GM19035 (cell line): ENCODE measurements around the gene FAM47C.
A peak's percentile ranks its signal among the peaks of the same experiment; 100 is the strongest.
"Not testable (repeated sequence)": the region's sequence is repeated elsewhere in the genome, so short reads cannot be mapped to it uniquely, and the experiment has no call there.

ENCODE experiments used
- ATAC-seq: cut with Tn5 transposase; IDR thresholded peaks from one replicate; pipeline ENCODE4 v1.9.1; 2021; ENCODE audit not compliant: unreplicated experiment

Gene FAM47C

DNA sequence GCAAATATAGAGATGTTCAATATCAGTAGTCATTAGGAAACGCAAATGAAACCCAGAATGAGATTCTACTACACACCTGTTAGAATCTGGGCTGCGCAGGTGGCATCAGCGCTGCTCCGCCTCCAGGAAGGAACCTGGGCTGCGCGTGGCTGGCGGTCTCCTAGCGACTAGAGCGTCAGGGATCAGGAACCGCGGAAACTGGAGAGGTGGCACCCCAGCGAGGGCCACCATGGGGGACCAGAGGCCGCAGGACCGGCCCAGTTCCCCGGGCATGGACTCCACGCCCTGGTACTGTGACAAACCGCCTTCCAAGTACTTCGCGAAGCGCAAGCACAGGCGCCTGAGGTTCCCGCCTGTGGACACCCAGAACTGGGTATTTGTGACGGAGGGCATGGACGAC is at the start of gene FAM47C:
FAM47C (plus strand) TSS at position 185 of the 400 bp plus-strand sequence; CDS start at position 230, 45 bp downstream.
- ATAC-seq, result not testable (repeated sequence)

DNA sequence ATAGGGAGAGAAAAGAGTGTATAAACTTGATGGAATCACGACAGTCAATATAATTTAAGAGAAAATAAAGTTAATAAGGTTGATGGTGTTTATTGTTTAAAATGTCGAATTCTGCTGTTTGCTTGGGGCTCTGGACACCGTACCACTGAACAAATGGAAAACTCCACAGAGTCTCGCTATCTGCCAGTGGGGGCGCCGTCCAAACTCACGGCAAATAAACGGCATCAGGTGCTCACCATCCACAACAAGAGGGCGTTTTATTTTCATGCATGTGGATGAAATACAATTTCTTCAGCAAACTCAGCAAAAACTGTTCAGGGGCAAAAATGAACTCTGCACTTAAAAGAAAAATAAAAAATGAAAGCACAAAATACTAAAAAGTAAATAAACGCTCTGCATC is 46.6 kb upstream of the FAM47C start:
- ATAC-seq, result no peak

DNA sequence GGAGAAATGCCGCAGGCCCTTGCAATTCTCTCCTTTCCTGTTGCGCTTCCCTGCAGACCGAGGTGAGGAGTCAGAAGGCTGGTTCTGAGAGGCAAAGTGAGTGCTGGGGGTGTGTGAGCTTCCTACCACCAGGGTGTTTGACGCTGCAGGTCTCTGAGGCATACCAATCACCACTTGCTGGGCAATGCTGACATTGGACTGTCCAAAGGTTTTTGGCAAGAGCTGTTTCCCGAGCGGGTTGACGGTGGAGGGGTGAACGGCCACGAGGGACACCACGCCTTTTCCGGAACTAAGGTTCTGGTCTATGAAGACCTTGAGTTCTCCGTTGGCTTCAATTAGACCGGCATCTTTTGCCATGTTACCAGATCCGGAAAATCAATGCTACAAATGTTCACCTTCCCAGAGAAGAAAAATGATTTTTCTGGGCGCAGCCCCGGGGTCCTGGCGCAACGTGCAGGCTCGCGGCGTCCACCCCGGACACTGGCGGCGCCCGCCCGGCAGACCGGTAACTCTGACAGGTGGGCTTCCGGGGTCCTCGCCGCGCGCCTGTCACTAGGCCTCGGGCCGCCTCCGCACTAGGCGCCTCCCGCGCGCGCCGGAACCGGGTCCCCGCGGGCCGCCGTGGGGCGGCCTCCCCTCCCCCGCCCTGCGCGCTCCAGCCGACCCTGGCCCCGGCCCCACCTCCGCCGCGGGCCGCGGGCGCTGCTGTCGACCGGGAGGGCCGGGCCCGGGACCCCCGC is 44.9 kb upstream of the FAM47C start:
- ATAC-seq, result no peak

DNA sequence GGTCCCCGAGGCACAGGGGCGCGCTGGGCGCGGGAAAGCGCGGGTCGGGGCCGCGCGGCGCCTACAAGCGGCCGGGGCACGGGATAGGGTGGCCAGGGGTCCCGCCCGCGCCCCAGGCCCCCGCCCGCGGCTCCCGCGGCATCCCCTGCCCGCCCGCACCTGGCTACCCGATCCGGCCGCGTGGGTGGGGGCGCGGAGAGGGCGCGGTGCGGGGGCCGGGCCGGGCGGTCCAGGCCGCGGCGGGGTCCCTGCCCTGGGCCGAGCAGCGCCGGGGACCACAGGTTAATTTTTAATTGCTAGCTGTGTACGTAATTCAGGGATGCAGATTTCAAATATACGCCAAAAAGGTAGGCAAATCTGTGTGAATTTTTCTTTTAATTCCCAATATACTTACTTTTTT is 44.3 kb upstream of the FAM47C start:
- no peak for ATAC-seq

DNA sequence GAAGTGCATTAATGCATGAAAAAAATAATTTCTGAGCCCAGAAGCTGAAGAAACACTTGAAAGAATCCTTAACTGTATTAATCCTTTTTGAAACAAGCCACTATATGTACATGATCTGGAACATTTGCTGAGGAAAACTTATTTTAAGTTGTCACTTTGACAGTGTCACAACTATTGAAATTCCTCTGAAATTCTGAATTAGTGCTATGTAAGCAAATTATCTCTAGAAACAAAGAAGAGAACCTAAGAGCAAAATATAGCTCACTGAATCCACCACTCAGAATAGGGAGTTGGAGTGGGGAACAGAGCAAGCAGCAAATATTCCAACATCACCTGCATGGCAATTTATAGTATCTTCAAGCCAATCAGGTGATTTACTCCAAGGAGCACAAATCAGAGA is 34.6 kb upstream of the FAM47C start:
- ATAC-seq, result no peak

DNA sequence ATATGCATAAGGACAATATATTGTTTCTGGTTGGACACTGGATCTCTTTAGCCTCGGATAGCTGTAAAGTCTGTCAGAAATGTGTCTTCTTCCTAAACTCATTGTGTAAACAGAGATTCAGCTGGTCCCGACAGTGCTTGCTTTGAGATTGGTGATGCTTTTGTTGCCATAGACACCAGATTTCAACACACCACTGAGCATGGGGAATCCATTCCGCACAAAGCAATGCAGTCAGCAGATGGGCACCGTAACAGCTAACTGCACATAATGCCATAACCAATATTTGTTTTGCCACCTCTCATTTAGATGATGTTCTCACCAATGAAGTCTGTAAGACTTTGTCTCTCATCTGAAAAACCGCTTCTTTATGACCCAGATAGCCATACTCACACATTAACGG is 33.3 kb upstream of the FAM47C start:
- no peak for ATAC-seq

DNA sequence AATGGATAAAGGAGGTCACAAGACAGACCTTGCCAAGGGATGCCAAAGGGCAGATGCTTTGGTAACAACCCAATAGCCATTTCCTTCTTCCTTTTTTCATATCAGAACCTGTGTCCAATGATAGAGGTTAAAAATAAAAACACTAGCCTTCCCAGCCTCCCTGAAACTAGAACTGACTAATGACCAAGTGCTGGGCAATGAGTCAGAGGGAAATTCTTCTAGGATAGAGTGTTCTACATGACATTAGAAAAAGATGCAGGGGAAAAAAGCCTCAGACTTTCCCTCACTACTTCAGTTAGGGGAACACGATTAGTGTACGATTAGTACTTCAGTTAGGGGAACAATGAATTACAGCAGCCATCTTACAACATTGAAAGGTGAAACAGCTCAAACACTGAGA is 29.3 kb upstream of the FAM47C start:
- ATAC-seq, result no peak

DNA sequence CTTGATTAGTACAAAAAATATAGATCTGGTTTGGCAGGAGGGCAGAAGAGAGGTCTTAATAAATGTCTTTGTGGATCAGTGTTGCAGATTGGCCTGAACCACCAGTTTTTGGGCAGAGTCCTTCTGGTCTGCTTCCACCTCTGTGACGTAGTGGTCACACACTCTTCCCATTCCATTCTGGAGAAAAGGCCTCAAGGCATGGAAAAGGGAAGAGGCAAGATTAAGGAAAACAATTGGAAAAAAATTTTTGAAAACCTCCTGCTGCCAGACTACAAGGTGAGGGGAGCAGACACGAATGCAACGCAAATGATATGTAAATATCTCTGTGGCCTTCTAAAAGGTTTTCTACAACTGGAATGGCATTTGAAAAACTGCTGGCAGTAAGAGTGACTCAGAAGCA is 24.3 kb upstream of the FAM47C start:
- no peak for ATAC-seq

DNA sequence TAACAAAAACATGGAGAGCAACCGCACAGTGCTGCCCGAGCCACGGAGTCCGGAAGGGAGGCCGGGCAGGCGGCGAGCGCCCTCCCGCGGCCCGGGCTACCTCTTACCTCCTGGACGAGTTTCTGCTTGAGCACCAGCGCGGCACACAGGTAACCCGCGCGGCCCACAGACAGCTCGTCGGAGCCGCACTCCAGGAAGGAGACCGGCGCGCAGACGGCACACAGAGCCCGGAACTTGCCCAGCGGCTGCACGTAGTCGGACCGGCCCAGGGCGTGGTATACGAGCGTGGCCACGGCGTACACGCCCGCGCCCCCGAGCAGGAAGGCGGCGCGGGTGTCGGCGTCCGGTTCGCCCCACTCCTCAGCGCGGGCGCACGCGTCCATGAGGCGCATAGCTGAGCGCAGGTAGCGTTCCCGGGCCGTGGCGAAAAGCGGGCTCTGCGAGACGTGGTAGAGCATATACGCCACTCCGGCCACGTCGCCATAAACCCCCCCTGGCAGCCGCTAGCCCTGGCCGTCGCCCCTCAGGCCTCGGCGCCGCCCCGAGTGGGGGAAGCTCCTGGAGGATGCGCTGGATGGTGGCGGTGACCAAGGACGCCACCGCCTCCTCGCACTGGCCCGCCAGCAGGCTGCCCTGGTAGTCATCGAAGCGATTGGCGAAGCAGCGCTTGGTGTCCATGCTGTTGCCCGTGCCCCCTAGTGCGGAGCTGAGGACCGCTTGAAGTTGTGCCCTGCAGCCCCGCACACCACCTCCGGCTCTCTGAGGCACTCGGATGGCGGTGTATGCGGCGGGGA is 22.6 kb upstream of the FAM47C start:
- ATAC-seq, result not testable (repeated sequence)

DNA sequence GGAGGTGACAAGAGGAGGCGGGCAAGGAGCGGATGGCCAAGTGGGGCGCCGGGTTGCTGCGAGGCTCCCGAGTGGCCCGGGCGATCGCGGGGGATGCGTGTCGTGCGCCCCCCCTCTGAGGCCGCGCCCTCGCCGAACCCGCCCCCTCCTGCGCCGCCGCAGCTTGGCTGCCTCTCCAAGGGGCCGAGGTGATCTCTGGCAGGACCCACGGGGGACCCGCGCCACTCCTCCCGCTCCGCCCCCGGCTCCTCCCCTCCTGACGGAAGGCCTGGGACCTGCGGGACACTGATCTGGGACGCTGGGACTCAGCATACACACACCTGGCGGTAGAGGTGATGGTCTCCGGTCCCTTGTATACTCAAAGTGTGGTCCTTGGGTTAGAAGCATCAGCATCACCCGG is 21.9 kb upstream of the FAM47C start:
- no peak for ATAC-seq

DNA sequence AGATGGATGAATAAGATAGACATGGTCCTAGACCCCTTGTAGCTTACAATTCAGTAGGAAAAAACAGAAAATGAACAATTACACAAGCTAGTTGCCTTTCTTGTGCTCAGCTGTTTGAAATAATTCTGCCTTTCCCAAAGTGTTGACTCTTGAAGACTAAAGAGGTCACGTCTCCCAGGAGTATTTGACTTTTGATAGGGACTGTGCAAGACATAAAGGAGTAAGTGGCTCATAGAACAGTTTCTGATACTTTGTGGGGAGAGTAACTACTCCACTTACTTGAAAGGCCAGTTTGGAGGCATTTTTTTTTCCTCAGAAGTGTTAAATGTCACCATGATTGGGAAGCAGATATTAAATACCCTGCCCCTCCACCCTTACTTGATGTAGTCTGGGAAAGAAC is 21.0 kb upstream of the FAM47C start:
- ATAC-seq, result not testable (repeated sequence)

DNA sequence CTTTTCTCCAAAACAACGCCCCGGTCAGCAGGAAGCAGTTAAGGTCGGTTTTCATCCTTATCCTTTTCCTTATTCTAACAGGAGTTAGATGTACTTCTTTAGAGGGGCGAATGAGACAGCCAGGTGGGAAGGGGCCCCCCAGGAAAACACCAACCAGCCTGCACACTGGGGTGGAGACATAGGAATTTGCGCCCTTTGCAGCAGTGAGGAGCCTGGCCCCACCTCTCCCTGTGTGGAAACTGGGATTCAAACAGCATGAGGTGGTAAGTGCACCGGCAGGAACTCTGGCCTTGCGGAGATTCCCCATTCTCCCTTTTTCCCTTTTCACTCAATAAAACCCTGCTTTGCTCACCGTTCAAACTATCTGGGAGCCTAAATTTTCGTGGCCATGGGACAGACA is 8.0 kb upstream of the FAM47C start:
- ATAC-seq, result no peak

DNA sequence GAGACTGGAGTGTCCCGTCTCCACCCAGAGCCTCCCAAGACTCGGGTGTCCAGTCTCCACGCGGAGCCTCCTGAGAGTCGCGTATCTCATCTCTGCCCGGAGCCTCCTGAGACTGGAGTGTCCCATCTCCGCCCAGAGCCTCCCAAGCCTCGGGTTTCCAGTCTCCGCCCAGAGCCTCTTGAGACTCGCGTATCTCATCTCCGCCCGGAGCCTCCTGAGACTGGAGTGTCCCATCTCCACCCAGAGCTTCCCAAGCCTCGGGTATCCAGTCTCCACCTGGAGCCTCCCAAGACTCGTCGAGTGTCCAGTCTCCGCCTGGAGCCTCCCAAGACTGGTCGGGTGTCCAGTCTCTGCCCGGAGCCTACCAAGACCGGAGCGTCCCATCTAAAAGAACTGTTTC is 2.3 kb downstream of the FAM47C start:
- ATAC-seq, result no peak

DNA sequence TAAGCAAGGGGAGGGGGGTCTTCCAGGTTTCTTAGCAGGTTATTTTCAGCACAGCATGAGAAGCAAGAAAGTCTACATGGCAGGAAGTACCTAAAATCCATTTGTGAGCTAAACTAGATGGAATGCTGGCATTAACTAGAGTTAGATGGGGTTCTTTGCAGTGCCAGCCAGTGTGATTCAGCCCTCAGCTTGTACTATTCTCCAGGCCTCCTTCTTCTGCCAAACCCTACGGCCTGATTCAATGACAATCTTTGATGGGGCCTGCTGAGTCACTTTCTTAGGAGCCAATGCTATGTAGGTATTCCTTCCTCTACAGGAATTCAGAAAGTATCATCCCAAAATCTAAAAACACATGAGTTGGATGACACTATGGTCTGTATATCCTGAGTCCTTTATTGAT is 26.1 kb downstream of the FAM47C start:
- ATAC-seq, result not testable (repeated sequence)

DNA sequence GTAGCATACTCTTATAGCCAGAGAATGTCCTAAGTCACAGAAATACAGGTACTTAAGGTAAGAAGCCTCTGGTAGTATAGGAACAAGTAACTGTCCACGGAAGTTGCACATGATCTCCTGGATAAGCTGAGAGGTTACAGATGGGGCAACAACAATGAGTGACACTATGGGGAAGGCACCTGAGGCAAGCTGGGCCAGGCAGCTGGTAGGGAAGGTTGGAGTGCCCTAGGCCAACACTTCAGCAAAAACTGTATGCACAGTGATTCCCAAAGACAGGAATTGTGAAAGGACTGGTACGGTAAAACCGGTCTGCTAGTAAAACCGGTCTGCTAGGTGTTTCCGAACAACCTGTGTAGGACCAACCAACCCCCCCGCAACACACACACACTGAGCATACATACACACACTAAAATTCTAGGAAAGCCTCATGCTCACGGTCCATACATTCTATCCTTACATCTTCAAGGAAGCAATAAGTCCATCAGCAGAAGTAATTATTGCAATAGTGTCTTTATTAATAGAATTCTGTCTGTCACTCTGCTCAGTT is 28.6 kb downstream of the FAM47C start:
- not testable (repeated sequence) for ATAC-seq

DNA sequence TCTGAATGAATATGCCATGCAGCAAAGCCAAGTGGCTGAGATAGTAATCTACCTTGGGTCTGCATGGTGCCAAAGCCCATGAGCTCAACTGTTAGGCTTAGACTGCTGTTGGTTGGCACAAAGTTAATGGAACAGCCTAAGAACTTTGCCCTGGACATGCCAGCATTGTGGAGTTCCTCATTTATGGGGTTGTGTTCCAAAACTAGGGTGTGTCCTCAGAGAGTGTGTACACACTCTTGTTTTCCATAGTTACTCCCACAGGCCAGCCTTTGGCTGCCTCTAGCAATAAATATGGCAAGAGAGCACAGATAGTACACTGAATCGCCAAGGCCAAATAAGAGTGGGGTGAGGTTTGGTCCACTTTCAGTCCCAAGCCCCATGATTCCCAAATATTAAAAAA is 30.6 kb downstream of the FAM47C start:
- ATAC-seq, result not testable (repeated sequence)

DNA sequence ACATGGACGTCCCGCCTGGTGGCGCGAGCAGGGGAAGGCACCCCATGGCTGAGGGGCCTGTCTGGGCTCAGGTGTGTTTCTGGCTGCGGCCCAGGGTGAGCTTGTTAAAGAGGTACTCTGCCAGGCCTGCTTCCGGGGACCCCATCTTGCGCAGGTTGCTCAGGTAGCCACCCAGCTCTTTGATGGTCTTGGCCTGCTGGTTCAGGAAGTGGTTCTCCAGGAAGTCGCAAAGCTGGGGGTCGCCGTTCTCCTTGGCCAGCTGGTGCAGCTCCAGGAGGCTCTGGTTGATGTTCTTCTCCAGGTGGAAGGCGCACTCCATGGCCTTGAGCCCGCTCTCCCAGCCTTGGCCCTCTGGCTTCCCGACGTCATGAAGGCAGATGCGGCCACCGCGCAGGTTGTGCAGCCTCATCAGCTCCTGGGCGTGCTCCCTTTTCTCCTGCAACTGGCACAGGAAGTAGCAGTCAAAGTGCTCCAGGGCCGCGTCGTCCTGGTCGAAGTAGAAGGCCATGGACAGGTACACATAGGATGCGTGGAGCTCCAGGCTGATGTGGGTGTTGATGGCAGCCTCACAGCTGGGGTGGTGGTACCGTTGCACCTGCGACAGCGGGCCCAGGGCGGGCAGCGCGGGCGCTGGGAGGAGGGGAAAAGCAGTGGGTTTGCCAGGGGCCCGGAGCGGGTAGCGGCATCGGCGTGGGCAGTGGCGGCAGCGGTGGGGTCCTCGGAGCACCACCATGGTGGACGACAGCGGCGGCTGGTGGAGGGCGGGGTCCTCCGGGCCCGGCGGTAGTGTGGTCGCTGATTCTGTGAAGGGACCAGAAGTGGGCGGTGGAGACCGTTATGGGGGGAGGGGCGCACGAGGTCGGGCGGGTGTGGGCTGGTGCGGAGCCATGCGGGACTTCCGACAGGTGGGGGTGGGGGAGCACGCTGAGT is 35.1 kb downstream of the FAM47C start:
- not testable (repeated sequence) for ATAC-seq

DNA sequence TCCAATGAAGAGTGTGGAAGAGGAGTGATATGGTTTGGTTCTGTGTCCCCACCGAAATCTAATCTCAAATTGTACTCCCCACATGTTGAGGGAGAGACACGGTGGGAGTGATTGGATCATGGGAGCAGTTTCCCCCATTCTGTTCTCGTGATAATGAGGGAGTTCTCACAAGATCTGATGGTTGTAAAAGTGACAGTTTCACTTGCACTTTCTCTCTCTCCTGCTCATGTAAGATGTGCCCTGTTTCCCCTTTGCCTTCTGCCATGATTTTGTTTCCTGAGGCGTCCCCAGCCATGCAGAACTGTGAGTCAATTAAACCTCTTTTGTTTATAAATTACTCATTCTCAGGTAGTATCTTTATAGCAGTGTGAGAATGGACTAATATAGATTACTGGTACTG is 39.6 kb downstream of the FAM47C start:
- no peak for ATAC-seq

DNA sequence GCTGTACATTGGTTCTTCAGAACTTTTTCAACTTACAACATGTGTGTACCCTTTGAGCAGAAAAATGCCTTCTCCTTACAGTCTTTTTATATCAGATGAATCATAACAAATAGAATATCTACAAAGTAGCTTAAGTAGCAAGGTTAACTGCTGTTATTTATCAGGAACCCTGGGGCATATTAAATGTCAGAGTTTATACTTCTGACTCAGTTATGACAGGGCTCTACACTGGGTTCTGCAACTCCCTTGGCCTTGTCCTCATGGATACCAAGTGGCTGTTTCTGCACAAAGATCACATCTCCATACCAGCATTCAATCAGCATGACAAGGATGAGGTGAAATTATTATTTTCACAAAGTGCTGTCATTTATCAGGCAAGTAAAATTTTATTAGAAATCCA is 49.4 kb downstream of the FAM47C start:
- ATAC-seq, result not testable (repeated sequence)

DNA sequence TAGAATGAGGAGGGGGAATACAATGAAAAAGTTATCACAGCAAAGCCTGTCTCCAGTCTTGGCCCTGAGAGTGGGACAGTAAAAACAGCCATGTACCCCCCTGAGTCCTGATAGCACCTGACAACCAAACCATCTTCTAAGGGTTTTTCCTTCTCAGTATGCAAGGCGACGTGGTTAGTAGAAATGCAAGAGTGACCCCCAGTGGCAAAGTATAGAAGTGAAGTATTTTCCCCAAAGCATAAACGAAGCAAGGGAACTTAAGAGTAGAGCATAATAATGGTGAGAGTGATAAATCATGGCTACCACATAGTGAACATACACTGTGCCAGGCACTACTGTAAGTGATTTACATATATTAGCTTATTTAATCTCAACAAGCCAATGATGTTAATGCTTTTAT is 52.8 kb downstream of the FAM47C start:
- peak; percentile 63 for ATAC-seq
